Measurements from ENCODE around the gene E2F3.

DNA sequence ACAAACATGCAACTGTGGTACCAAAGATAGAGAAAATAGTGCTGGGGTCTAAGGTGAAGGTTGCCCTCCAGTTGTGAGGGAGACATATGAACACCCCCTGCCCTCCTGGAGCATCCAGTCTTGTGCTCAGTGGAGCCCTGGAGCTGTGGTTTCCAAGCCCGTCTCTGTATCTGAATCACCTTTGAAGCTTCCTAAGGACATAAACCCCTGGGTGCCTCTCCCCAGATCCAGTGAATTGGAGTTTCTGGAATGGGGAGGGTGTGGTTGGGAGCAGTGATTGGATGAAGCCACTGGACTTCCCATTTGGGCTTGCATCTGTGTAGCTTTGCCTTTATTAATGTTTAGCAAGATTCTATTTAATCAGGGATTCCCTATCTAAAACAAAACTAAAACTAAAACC, 22.4 kb upstream of the E2F3 start:
- TF ChIP-seq POLR2AphosphoS5 (IDR thresholded peaks at IDR 0.05): no peak
- TF ChIP-seq, protein P1, sequence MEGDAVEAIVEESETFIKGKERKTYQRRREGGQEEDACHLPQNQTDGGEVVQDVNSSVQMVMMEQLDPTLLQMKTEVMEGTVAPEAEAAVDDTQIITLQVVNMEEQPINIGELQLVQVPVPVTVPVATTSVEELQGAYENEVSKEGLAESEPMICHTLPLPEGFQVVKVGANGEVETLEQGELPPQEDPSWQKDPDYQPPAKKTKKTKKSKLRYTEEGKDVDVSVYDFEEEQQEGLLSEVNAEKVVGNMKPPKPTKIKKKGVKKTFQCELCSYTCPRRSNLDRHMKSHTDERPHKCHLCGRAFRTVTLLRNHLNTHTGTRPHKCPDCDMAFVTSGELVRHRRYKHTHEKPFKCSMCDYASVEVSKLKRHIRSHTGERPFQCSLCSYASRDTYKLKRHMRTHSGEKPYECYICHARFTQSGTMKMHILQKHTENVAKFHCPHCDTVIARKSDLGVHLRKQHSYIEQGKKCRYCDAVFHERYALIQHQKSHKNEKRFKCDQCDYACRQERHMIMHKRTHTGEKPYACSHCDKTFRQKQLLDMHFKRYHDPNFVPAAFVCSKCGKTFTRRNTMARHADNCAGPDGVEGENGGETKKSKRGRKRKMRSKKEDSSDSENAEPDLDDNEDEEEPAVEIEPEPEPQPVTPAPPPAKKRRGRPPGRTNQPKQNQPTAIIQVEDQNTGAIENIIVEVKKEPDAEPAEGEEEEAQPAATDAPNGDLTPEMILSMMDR (IDR thresholded peaks at IDR 0.05): no peak
- no peak for TF ChIP-seq POLR2A (IDR thresholded peaks at IDR 0.05; ENCODE audit: low read depth)

All from esophagus muscularis mucosa (tissue), 3 donors.